ENCODE results near the gene AGBL1. TPM values are rescaled to one million over a fixed set of nuclear protein-coding genes. Genes with fewer than 3 reads are reported as not detected.

Gene AGBL1
- total RNA-seq, 6 experiments from 2014 or later = not detected

GRCh38 chr15:86041399-86041798 lies 38.3 kb upstream of the AGBL1 start:
- H3K27me3 Mint-ChIP-seq (ENCODE audit: insufficient read depth) = no peaks in the 10 kb centered on the region; the same call in 1 of the 2 replicates
- peaks cover 51% of the 10 kb centered on the region for H3K9me3 Mint-ChIP-seq
- H3K4me1 Mint-ChIP-seq (ENCODE audit: low read depth) = no peaks in the 10 kb centered on the region
- no peaks in the 10 kb centered on the region for H3K36me3 Mint-ChIP-seq (ENCODE audit: low read depth)
- no peak overlapping the region for H3K4me3 Mint-ChIP-seq
- no peak for DNase-seq
- no peak for TF ChIP-seq CTCF (IDR thresholded peaks at IDR 0.05)
- no peak overlapping the region for H3K27ac Mint-ChIP-seq

GRCh38 chr15:86042226-86042625 lies 37.4 kb upstream of the AGBL1 start:
- no peak overlapping the region for H3K4me3 Mint-ChIP-seq
- H3K27ac Mint-ChIP-seq = no peak overlapping the region
- no peak for TF ChIP-seq CTCF (IDR thresholded peaks at IDR 0.05)
- peaks cover 1% of the 10 kb centered on the region; the same call in 1 of the 2 replicates for H3K27me3 Mint-ChIP-seq (ENCODE audit: insufficient read depth)
- H3K36me3 Mint-ChIP-seq (ENCODE audit: low read depth) = no peaks in the 10 kb centered on the region
- peaks cover 56% of the 10 kb centered on the region for H3K9me3 Mint-ChIP-seq
- no peaks in the 10 kb centered on the region for H3K4me1 Mint-ChIP-seq (ENCODE audit: low read depth)
- DNase-seq = no peak

GRCh38 chr15:86044981-86045380 lies 34.7 kb upstream of the AGBL1 start:
- TF ChIP-seq CTCF (IDR thresholded peaks at IDR 0.05) = no peak
- Mint-ChIP-seq H3K36me3 (ENCODE audit: low read depth) (no peaks in the 10 kb centered on the region), H3K9me3 (peaks cover 54% of the 10 kb centered on the region), H3K27me3 (ENCODE audit: insufficient read depth) (peaks cover 3% of the 10 kb centered on the region), H3K4me1 (ENCODE audit: low read depth) (no peaks in the 10 kb centered on the region), H3K27ac (no peak overlapping the region), H3K4me3 (no peak overlapping the region)
- DNase-seq = no peak

- H3K9me3 Mint-ChIP-seq = peaks cover 42% of the 10 kb centered on the region
- no peak for TF ChIP-seq CTCF (IDR thresholded peaks at IDR 0.05)
- no peak overlapping the region for H3K27ac Mint-ChIP-seq
- no peaks in the 10 kb centered on the region for H3K36me3 Mint-ChIP-seq (ENCODE audit: low read depth)
- no peaks in the 10 kb centered on the region for H3K4me1 Mint-ChIP-seq (ENCODE audit: low read depth)
- no peak for DNase-seq
- H3K27me3 Mint-ChIP-seq (ENCODE audit: insufficient read depth) = peaks cover 2% of the 10 kb centered on the region; the same call in 1 of the 2 replicates
- no peak overlapping the region for H3K4me3 Mint-ChIP-seq
Observed at GRCh38 chr15:86054338-86054737, 25.3 kb upstream of the AGBL1 start.

GRCh38 chr15:86055688-86056087 lies 24.0 kb upstream of the AGBL1 start:
- peaks cover 40% of the 10 kb centered on the region for H3K9me3 Mint-ChIP-seq
- no peaks in the 10 kb centered on the region for H3K27me3 Mint-ChIP-seq (ENCODE audit: insufficient read depth)
- DNase-seq = no peak
- H3K27ac Mint-ChIP-seq = no peak overlapping the region
- no peak for TF ChIP-seq CTCF (IDR thresholded peaks at IDR 0.05)
- H3K36me3 Mint-ChIP-seq (ENCODE audit: low read depth) = no peaks in the 10 kb centered on the region; the same call in 1 of the 2 replicates
- H3K4me3 Mint-ChIP-seq = no peak overlapping the region
- no peaks in the 10 kb centered on the region for H3K4me1 Mint-ChIP-seq (ENCODE audit: low read depth)

- no peak overlapping the region for H3K4me3 Mint-ChIP-seq
- H3K4me1 Mint-ChIP-seq (ENCODE audit: low read depth) = no peaks in the 10 kb centered on the region
- peaks cover 39% of the 10 kb centered on the region for H3K9me3 Mint-ChIP-seq
- H3K27me3 Mint-ChIP-seq (ENCODE audit: insufficient read depth) = no peaks in the 10 kb centered on the region
- no peak overlapping the region for H3K27ac Mint-ChIP-seq
- H3K36me3 Mint-ChIP-seq (ENCODE audit: low read depth) = peaks cover 3% of the 10 kb centered on the region; the same call in 1 of the 2 replicates
- DNase-seq = no peak
- TF ChIP-seq CTCF (IDR thresholded peaks at IDR 0.05) = no peak
Observed at GRCh38 chr15:86059851-86060250, 19.8 kb upstream of the AGBL1 start.

All from HFFc6 (cell line).